ENCODE results near the gene FAM120A. TPM values are rescaled to one million over a fixed set of nuclear protein-coding genes. Genes with fewer than 3 reads are reported as not detected.

Gene FAM120A
- total RNA-seq, 1 donor from 2014 or later, result 57.3 TPM

DNA sequence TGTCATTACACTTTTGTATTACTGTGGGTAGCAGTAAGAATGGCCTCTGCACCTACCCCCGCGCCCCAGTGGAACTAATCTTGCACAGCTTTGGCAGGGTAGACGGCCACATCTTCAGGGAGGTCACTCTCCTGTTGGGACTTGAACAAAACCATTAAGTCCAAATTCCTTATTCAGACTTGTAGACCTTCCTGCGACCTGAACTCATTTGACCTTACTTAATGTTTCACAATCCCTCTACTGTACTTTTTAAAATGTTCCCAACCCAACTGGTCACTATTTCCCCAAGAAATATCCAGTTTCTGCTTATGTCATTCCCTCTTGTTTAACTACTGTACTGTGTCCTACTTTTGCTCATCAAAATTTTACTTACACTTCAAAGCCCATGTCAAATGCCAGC is 7.2 kb downstream of the FAM120A start:
- Mint-ChIP-seq H3K27me3 (ENCODE audit: low read depth) (no peaks in the 10 kb centered on the region), H3K27ac (ENCODE audit: unreplicated experiment) (no peak overlapping the region), H3K9me3 (no peaks in the 10 kb centered on the region), H3K36me3 (ENCODE audit: low read depth) (no peaks in the 10 kb centered on the region), H3K4me1 (peaks cover 47% of the 10 kb centered on the region), H3K4me3 (peak overlapping the region; percentile 28)
- no peak for DNase-seq (ENCODE audit: low read depth, low spot score)
- TF ChIP-seq, protein P1, sequence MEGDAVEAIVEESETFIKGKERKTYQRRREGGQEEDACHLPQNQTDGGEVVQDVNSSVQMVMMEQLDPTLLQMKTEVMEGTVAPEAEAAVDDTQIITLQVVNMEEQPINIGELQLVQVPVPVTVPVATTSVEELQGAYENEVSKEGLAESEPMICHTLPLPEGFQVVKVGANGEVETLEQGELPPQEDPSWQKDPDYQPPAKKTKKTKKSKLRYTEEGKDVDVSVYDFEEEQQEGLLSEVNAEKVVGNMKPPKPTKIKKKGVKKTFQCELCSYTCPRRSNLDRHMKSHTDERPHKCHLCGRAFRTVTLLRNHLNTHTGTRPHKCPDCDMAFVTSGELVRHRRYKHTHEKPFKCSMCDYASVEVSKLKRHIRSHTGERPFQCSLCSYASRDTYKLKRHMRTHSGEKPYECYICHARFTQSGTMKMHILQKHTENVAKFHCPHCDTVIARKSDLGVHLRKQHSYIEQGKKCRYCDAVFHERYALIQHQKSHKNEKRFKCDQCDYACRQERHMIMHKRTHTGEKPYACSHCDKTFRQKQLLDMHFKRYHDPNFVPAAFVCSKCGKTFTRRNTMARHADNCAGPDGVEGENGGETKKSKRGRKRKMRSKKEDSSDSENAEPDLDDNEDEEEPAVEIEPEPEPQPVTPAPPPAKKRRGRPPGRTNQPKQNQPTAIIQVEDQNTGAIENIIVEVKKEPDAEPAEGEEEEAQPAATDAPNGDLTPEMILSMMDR (conservative IDR thresholded peaks at IDR 0.05), result no peak

DNA sequence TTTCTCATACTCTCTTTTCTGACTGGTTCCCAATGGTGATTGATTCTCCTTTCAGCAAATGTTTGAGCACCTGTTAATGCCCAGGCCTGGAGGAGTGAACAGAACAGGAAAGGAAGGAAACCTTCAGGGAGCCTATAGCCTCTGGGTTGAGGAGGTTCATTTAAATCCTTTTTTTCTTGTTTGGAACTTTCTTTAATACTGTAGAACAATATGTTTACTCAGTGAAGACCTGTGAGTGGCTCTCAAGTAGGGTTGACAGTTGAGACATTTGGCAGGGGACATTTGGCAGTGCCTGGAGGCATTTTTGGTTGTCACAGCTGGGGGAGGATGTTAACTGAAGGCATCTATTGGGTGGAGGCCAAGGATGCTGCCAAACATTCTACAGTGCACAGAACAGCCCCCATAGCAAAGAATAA is 8.0 kb downstream of the FAM120A start:
- H3K4me3 Mint-ChIP-seq, result no peak overlapping the region
- H3K36me3 Mint-ChIP-seq (ENCODE audit: low read depth), result no peaks in the 10 kb centered on the region
- no peak for DNase-seq (ENCODE audit: low read depth, low spot score)
- no peaks in the 10 kb centered on the region for H3K9me3 Mint-ChIP-seq
- peaks cover 40% of the 10 kb centered on the region for H3K4me1 Mint-ChIP-seq
- H3K27me3 Mint-ChIP-seq (ENCODE audit: low read depth), result no peaks in the 10 kb centered on the region
- H3K27ac Mint-ChIP-seq (ENCODE audit: unreplicated experiment), result no peak overlapping the region
- TF ChIP-seq, protein P1 (conservative IDR thresholded peaks at IDR 0.05), result no peak

DNA sequence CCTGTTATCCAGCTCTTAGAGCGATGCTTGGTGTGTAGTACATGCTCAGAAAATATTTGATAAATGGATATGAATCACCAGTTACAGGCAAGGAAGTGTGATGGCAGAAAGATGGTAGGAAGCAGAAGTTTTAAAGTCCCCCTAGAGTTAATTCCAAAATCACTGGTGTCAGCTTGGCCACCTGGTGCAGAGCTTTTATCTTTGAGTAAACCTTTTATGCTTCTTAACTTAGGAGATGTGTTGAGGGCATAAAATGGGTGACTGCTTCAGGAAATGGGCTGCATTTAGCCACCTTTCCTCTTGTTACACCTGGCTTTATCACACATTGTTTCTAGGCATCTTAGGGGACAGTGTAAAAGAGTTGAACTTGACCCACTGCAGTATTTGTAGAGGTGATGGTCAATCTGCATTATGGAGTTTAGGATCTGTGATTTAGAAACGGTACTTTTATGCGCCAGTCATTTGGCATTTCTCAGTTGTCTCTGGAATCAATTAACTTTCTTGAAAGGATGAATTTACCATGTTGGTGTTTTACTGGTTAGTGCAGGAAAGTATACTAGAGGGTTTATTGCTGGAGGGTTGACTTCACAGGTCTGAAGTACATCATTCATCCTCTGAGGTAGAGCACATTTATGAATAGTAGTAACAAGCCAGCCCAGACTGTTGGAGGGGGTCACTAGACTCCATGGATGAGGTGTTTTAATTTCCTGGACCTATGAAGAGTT is 9.4 kb downstream of the FAM120A start:
- no peak for DNase-seq (ENCODE audit: low read depth, low spot score)
- Mint-ChIP-seq H3K4me1 (peaks cover 47% of the 10 kb centered on the region), H3K27ac (ENCODE audit: unreplicated experiment) (no peak overlapping the region), H3K4me3 (no peak overlapping the region), H3K36me3 (ENCODE audit: low read depth) (no peaks in the 10 kb centered on the region), H3K27me3 (ENCODE audit: low read depth) (no peaks in the 10 kb centered on the region), H3K9me3 (no peaks in the 10 kb centered on the region)
- TF ChIP-seq, protein P1 (conservative IDR thresholded peaks at IDR 0.05), result no peak

DNA sequence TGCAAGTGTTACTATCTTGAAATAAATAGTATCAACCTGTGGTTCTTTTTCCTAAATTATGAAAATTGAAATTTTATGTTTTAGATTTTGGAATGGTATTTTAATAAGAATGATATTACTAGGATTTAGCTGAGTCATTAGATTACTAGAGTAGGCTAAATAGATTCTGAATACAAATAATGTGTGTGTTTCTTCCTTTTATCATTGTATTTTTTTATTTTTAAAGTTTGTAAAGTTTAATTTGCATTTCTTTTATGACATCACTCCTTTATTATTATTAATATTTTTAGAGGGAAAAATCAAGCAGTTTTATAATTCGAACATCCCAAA is 9.9 kb downstream of the FAM120A start:
- TF ChIP-seq, protein P1 (conservative IDR thresholded peaks at IDR 0.05), result no peak
- no peak for DNase-seq (ENCODE audit: low read depth, low spot score)
- Mint-ChIP-seq H3K4me3 (no peak overlapping the region), H3K27me3 (ENCODE audit: low read depth) (no peaks in the 10 kb centered on the region), H3K4me1 (peaks cover 47% of the 10 kb centered on the region), H3K27ac (ENCODE audit: unreplicated experiment) (no peak overlapping the region), H3K9me3 (no peaks in the 10 kb centered on the region), H3K36me3 (ENCODE audit: low read depth) (no peaks in the 10 kb centered on the region)

DNA sequence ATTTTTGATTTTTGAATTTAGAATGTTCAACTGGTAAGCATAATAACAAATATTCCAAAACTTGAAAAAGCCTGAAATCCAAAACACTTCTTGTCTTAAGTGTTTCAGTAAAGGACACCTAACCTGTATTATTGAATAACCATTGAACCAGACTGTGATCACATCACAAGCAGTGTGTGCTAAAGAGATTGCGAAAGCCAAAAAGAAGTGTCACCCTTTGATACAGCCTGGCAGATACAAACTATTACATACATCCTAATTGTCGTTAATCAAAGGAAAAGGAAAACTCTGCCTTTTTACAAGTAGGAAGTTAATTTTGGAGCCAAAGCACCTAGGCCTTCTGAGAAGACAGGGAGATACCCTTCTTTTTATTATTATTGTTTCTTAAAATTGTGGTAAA is 10.3 kb downstream of the FAM120A start:
- DNase-seq (ENCODE audit: low read depth, low spot score), result no peak
- no peaks in the 10 kb centered on the region for H3K27me3 Mint-ChIP-seq (ENCODE audit: low read depth)
- H3K4me3 Mint-ChIP-seq, result no peak overlapping the region
- H3K9me3 Mint-ChIP-seq, result no peaks in the 10 kb centered on the region
- TF ChIP-seq, protein P1 (conservative IDR thresholded peaks at IDR 0.05), result no peak
- H3K4me1 Mint-ChIP-seq, result peaks cover 50% of the 10 kb centered on the region
- H3K27ac Mint-ChIP-seq (ENCODE audit: unreplicated experiment), result no peak overlapping the region
- H3K36me3 Mint-ChIP-seq (ENCODE audit: low read depth), result no peaks in the 10 kb centered on the region
